ENCODE measurements around the gene LHPP.
A peak's percentile ranks its signal among the peaks of the same experiment; 100 is the strongest.

Gene LHPP

DNA sequence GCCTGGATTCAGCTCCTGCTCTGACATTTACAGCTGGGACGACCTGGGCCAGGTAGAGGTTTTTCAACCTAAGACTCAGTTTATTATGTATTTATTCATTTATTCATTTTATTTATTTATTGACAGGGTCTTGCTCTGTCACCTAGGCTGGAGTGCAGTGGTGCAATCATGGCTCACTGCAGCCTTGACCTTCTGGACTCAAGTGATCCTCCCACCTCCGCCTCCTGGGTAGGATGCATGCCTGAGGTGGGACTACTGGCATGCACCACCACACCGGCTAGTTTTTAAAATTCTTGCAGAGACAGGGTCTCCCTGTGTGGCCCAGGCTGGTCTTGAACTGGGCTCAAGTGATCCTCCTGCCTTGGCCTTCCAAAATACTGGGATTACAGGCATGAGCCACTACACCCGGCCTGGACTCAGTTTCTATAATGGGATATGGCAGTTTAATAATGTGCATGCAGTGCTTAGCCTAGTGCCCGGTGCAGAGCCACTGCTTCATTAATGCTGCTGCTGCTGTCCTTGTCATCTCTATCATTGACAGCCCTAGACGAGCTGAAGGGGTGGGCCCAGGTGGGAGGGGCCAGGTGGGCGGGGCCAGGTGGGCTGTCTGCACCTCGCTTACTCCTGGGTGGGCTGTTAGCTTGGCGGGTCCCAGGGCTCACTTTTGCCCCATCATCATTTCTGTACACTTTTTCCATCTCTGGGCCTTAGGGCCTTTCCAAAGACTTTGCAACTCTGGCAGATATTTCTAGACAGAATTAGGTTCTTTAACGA, 92.6 kb downstream of the LHPP start:
- no peaks in the 10 kb centered on the region for H3K27me3 ChIP-seq (ENCODE audit: control insufficient read depth, insufficient read depth, low read length)
- H3K4me3 ChIP-seq (ENCODE audit: low read length), result no peak overlapping the region
- no peaks in the 10 kb centered on the region for H3K9me3 ChIP-seq (replicated peaks; ENCODE audit: low read length)
- H3K9ac ChIP-seq (ENCODE audit: low read depth, low read length), result no peak overlapping the region
- H3K4me2 ChIP-seq (ENCODE audit: low read length), result no peak overlapping the region
- H3K36me3 ChIP-seq (ENCODE audit: insufficient read depth, low read length), result no peaks in the 10 kb centered on the region
- peaks cover 14% of the 10 kb centered on the region for H3K4me1 ChIP-seq (ENCODE audit: control insufficient read depth, insufficient read depth, low read length)

DNA sequence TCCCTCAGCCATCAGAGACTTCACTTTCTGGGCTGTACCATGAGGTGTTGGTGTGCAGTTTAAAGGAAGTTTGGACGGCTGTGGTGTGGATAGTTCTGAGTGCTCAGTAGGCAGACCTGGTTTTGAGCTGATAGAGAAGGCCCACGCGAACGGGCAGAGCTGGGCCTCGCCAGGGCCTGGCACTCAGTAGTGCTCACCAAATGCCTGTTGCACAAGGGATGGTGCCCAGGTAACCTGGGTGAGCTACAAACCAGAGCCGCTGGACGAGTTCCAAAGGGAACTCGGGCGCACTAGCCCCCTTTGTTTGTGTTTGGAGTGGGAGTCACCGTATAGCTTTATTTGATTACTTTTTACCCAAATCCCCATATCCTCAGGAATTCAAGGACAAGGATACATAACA, 95.5 kb downstream of the LHPP start:
- Histone ChIP-seq H3K4me1 (ENCODE audit: control insufficient read depth, insufficient read depth, low read length) (peaks cover 38% of the 10 kb centered on the region), H3K27me3 (ENCODE audit: control insufficient read depth, insufficient read depth, low read length) (no peaks in the 10 kb centered on the region), H3K9me3 (replicated peaks; ENCODE audit: low read length) (no peaks in the 10 kb centered on the region), H3K36me3 (ENCODE audit: insufficient read depth, low read length) (no peaks in the 10 kb centered on the region), H3K4me2 (ENCODE audit: low read length) (no peak overlapping the region), H3K4me3 (ENCODE audit: low read length) (no peak overlapping the region), H3K9ac (ENCODE audit: low read depth, low read length) (no peak overlapping the region)

DNA sequence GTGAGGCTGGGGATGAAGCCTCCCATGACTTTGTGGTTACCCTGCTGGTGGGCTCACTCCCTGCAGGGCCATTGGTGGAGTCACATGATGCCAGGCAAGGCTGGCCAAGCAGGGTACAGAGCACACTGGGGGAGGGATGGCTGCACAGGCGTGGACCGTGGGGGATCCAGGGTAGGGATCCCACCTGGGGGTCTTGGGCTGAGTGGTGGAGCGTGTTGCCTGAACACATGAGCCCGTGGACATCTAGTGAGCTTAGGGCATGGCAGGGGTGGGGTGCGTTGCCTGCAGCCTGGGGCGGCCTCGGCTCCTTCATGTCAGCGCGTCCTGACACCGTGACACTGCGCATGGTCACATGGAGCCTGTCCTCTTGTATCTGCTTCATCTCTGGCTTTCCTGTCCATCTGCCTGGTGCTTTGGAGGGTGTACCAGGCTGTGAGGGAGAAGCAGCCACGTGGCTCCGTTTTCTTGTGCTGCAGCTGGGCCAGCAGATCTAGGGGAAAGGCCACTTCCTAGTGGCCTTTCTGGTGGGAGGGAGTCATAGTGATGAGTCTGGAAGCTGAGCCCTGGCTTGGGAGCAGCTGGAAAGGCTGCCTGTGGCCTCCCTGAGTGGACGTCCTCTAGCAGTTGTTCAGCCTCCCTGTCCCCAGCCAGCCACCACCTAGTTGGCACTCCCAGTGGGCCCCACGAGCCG, 96.2 kb downstream of the LHPP start:
- no peak overlapping the region for H3K4me3 ChIP-seq (ENCODE audit: low read length)
- no peak overlapping the region for H3K9ac ChIP-seq (ENCODE audit: low read depth, low read length)
- peaks cover 44% of the 10 kb centered on the region for H3K4me1 ChIP-seq (ENCODE audit: control insufficient read depth, insufficient read depth, low read length)
- H3K27me3 ChIP-seq (ENCODE audit: control insufficient read depth, insufficient read depth, low read length), result no peaks in the 10 kb centered on the region
- no peak overlapping the region for H3K4me2 ChIP-seq (ENCODE audit: low read length)
- no peaks in the 10 kb centered on the region for H3K9me3 ChIP-seq (replicated peaks; ENCODE audit: low read length)
- H3K36me3 ChIP-seq (ENCODE audit: insufficient read depth, low read length), result no peaks in the 10 kb centered on the region

DNA sequence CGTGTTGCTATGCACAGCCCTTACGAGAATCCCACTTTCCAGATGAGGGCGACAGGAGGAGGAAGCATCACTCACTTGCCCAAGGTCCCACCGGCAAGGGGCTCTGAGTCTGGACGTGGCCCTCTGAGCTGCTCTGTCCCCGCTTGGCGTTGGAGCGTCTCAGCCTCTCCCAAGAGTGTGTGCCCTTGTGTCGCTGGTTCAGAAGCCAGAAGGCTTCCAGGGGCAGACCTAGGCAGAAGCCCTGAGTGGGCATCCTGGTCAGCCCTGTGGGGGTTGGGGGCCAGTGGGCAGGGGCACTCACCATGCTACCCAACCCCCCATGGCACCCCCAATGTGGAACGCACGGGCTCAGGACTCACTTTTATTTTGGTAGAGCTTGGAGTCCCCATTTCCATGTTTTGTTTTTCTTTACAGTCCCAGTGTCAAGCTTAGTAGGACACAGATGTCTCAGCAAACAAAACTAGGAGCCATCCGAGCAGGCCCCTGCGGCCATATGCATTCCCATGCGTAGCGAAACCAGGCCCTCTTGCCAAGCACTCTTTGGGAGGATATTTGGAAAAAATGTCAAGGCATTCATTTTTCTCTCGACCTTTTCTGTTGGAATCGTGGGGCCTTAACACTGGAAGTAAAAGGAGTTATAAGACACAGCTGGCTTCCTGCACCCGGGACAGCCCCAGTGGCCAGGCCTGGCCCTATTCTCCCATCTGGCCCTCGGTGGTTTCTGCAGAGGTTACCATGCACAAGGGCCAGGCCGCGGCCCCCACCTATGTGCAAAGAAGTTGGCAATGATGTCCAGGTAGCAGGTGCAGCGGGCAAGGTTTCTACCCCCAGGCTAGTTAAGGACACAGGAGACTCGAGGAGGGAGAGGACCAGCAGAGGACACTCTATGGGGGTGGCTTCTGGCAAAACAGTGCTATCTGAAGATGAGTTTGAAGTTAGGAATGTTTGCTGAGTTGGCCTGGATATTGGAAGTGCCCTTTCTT, 97.0 kb downstream of the LHPP start:
- Histone ChIP-seq H3K4me2 (ENCODE audit: low read length) (peak overlapping the region; percentile 62), H3K4me1 (ENCODE audit: control insufficient read depth, insufficient read depth, low read length) (peaks cover 46% of the 10 kb centered on the region), H3K27me3 (ENCODE audit: control insufficient read depth, insufficient read depth, low read length) (no peaks in the 10 kb centered on the region), H3K9ac (ENCODE audit: low read depth, low read length) (no peak overlapping the region), H3K36me3 (ENCODE audit: insufficient read depth, low read length) (no peaks in the 10 kb centered on the region), H3K4me3 (ENCODE audit: low read length) (no peak overlapping the region), H3K9me3 (replicated peaks; ENCODE audit: low read length) (no peaks in the 10 kb centered on the region)

DNA sequence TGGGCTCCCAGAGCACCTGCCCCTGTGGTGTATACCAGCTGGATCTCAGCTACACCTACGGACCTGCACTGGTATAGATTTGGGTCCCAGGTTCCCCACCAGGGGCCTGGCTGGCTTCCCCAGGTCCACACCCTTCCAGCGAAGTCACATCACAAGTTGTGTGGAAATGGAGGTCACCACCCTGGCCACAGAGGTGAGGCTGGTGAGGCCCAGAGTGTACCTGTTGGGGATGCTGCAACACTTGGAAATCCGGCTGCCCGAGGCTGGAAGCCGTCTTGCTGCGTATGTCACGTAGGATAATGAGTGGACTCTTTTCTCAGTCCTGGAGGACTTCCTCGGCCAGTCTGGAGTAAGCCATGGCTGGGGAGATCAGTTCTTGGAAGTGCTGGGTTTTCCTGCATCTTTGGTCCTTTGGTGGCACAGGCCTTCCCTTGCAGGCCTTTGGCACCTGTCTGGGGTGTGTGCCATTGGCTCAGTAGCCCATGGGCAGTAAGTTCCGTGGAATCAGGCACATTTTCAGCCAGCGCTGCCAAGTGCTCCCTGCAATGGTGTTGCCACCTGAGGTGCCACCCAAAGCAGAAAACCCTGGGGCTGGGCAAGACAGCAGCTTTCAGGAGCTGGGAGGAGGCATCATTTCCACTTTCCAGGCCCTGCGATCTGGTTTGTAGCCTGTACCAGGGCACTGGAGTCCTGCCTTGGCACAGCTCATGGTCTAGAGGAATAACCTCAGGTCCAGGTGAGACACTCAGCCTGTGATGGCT, 97.9 kb downstream of the LHPP start:
- Histone ChIP-seq H3K36me3 (ENCODE audit: insufficient read depth, low read length) (no peaks in the 10 kb centered on the region), H3K27me3 (ENCODE audit: control insufficient read depth, insufficient read depth, low read length) (no peaks in the 10 kb centered on the region), H3K9ac (ENCODE audit: low read depth, low read length) (peak overlapping the region; percentile 52), H3K4me3 (ENCODE audit: low read length) (no peak overlapping the region), H3K4me2 (ENCODE audit: low read length) (peak overlapping the region; percentile 62), H3K9me3 (replicated peaks; ENCODE audit: low read length) (no peaks in the 10 kb centered on the region), H3K4me1 (ENCODE audit: control insufficient read depth, insufficient read depth, low read length) (peaks cover 46% of the 10 kb centered on the region)

DNA sequence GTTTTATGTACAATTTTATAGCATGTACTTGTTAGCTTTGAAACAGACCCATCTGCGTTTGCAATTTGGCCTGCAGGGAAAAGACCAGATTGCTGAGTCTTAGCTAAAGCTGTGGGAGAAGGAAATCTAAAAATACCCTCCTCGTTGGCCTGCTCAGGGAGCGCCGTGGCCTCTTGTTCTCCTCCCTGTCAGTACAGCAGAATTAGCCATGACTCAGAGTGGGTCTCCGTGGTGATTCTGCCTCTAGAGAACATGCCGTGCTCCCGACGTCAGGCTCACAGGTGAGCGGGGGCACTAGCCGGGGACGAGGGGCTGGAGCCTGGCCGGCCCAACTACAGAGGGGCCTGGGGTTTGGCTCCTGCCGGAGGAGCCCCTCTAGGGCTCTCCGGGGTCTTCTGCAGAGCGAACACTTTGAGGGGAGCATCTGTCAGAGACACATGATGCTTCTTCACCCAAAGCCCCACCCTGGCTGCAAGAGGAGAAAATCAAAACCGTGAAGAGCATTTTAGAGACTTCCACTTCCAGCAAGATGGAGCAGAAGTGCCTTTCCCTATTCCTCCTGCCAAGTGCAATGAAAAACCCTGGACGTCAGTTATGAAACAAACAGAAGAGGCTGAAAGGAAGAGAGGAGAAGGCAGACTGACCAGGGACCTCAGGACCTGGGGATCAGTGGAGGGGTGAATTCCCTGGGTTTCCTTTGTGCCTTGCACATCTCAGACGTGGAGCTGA, 98.9 kb downstream of the LHPP start:
- Histone ChIP-seq H3K27me3 (ENCODE audit: control insufficient read depth, insufficient read depth, low read length) (no peaks in the 10 kb centered on the region), H3K36me3 (ENCODE audit: insufficient read depth, low read length) (no peaks in the 10 kb centered on the region), H3K4me3 (ENCODE audit: low read length) (no peak overlapping the region), H3K9ac (ENCODE audit: low read depth, low read length) (peak overlapping the region; percentile 52), H3K4me1 (ENCODE audit: control insufficient read depth, insufficient read depth, low read length) (peaks cover 48% of the 10 kb centered on the region), H3K9me3 (replicated peaks; ENCODE audit: low read length) (no peaks in the 10 kb centered on the region), H3K4me2 (ENCODE audit: low read length) (peak overlapping the region; percentile 62)

DNA sequence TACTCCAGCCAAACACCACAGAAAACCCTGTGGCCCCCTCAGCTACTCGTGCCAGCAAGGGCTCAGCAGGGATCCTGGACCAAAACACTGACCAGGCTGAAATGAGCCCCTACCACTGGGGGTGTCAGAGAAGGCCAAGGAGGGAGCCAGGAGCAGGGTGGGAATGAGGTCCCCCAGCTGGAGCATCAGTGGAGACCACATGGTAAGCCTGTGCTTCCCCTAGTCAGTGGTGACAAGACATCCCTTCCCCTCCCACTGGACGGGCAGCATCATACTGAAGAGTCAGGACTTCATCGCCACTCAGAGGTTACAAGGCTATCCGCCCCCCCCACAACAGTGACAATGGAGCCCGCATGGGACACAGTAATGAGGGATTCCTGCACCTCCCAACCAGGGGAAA, 99.6 kb downstream of the LHPP start:
- H3K27me3 ChIP-seq (ENCODE audit: control insufficient read depth, insufficient read depth, low read length), result no peaks in the 10 kb centered on the region
- H3K4me2 ChIP-seq (ENCODE audit: low read length), result no peak overlapping the region
- H3K36me3 ChIP-seq (ENCODE audit: insufficient read depth, low read length), result no peaks in the 10 kb centered on the region
- H3K9ac ChIP-seq (ENCODE audit: low read depth, low read length), result no peak overlapping the region
- peaks cover 50% of the 10 kb centered on the region for H3K4me1 ChIP-seq (ENCODE audit: control insufficient read depth, insufficient read depth, low read length)
- H3K4me3 ChIP-seq (ENCODE audit: low read length), result no peak overlapping the region
- H3K9me3 ChIP-seq (replicated peaks; ENCODE audit: low read length), result no peaks in the 10 kb centered on the region

DNA sequence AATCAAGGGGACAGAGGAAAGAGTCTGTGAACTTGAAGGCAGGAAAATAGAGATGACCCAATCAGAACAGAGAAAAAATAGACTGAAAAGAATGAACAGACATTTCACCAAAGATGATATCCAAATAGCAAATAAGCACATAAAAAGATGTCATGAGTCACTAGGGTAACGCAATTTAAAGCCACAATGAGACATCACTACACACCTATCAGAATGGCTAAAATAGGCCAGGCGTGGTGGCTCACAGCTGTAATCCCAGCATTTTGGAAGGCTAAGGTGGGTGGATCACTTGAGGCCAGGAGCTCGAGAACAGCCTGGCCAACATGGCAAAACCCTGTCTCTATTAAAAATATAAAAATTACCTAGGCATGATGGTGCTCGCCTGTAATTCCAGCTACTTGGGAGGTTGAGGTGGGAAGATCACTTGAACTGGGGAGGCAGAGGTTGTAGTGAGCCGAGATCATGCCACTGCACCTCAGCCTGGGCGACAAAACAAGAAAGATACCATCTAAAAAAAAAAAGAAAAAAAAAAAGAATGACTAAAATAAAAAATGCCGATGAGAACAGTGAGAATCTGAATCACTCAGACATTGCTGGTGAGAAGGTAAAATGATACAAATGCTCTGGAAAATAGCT, 100.9 kb downstream of the LHPP start:
- no peak overlapping the region for H3K4me3 ChIP-seq (ENCODE audit: low read length)
- H3K27me3 ChIP-seq (ENCODE audit: control insufficient read depth, insufficient read depth, low read length), result no peaks in the 10 kb centered on the region
- H3K36me3 ChIP-seq (ENCODE audit: insufficient read depth, low read length), result no peaks in the 10 kb centered on the region
- H3K9ac ChIP-seq (ENCODE audit: low read depth, low read length), result no peak overlapping the region
- no peak overlapping the region for H3K4me2 ChIP-seq (ENCODE audit: low read length)
- H3K9me3 ChIP-seq (replicated peaks; ENCODE audit: low read length), result no peaks in the 10 kb centered on the region
- H3K4me1 ChIP-seq (ENCODE audit: control insufficient read depth, insufficient read depth, low read length), result peaks cover 50% of the 10 kb centered on the region

DNA sequence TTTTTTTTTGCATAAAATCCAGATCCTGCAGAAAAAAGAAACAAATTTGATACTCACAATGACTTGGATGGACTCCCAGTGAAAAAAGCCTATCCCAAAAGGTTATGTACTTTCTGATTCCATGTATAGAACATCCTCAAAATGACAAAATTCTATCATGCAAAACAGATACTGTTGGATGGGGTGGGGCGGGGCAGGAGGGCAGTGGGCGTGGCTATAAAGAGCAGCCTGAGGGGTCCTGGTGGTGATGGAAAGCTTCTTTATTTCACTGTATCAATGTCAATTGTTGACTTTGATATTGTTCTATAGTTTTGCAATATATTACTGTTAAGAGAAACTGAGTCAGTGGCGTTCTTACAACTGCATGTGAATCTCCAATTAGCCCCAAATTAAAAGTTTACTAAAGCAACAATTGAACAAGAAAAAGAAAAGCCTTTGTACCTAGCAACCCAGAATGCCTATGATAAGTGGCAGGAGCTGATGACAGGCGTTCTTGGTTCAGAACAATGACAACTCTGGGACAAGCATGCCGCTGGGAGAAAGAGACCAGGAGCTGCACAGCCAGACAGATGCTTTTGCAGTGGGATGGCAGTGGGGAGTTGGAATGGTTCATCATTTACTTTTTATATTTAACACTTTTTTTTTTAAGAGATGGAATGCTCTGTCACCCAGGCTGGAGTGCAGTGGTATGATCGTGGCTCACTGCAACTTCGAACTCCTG, 101.9 kb downstream of the LHPP start:
- no peaks in the 10 kb centered on the region for H3K27me3 ChIP-seq (ENCODE audit: control insufficient read depth, insufficient read depth, low read length)

DNA sequence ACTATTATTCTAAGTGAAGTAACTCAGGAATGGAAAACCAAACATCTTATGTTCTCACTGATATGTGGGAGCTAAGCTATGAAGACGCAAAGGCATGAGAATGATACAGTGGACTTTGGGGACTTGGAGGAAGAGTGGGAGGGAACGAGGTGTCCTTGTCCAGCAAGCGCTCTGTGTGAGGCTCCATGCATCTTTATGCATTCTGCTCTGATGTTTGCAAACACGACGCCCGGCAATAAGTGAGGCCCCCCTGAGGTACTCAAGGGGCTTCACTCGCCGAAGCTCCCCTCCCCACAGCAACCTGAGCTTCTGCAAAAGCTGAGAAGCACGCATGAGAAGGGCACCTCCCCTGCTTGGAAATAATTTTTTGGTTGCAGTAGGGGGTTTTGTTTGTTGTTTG, 103.3 kb downstream of the LHPP start:
- H3K36me3 ChIP-seq (ENCODE audit: insufficient read depth, low read length), result no peaks in the 10 kb centered on the region
- no peak overlapping the region for H3K9ac ChIP-seq (ENCODE audit: low read depth, low read length)
- no peak overlapping the region for H3K4me3 ChIP-seq (ENCODE audit: low read length)
- H3K27me3 ChIP-seq (ENCODE audit: control insufficient read depth, insufficient read depth, low read length), result peaks cover 7% of the 10 kb centered on the region
- no peak overlapping the region for H3K4me2 ChIP-seq (ENCODE audit: low read length)
- H3K4me1 ChIP-seq (ENCODE audit: control insufficient read depth, insufficient read depth, low read length), result peaks cover 30% of the 10 kb centered on the region
- no peaks in the 10 kb centered on the region for H3K9me3 ChIP-seq (replicated peaks; ENCODE audit: low read length)

More for the DNA sequence above, 101.9 kb downstream of the LHPP start:
- Histone ChIP-seq H3K4me3 (ENCODE audit: low read length) (no peak overlapping the region), H3K9me3 (replicated peaks; ENCODE audit: low read length) (no peaks in the 10 kb centered on the region), H3K4me1 (ENCODE audit: control insufficient read depth, insufficient read depth, low read length) (peaks cover 44% of the 10 kb centered on the region), H3K9ac (ENCODE audit: low read depth, low read length) (no peak overlapping the region), H3K36me3 (ENCODE audit: insufficient read depth, low read length) (no peaks in the 10 kb centered on the region), H3K4me2 (ENCODE audit: low read length) (no peak overlapping the region)
